ENCODE results near the gene RNU4-1. TPM values are rescaled to one million over a fixed set of nuclear protein-coding genes. Genes with fewer than 3 reads are reported as not detected.
"Not testable (repeated sequence)": the region's sequence is repeated elsewhere in the genome, so short reads cannot be mapped to it uniquely, and the experiment has no call there.

The RNU4-1 gene
- total RNA-seq: 100 to 1,000 TPM; 628 to 678 TPM
- polyA plus RNA-seq: not detected

- peak; percentile 52 to 90 (median 85) for DNase-seq
- Mint-ChIP-seq H3K27ac (no peak within 1 kb of the TSS), H3K4me1 (peaks cover 4 to 7% (median 5%) of the 10 kb centered on the region in 3 donors), H3K9me3 (peaks cover 0 to 3% (median 0%) of the 10 kb centered on the region in 5 donors), H3K27me3 (no peaks in the 10 kb centered on the region), H3K4me3 (no peak within 1 kb of the TSS), H3K36me3 (no peaks in the 10 kb centered on the region)
- H3K27ac ChIP-seq (ENCODE audit: low read depth, low read length): peak within 1 kb of the TSS; percentile 100
- H3K27me3 ChIP-seq (ENCODE audit: insufficient read depth, low read length, poor library complexity, severe bottlenecking): no peaks in the 10 kb centered on the region
- ChIA-PET CTCF (interaction anchor here (0.7 to 4.9 kb wide), 8 partner anchors 9 to 91 kb away, joined by 3 to 41 read pairs (median 8); partner anchors contain the start of genes PXN, RPLP0 and SIRT4), POLR2A (interaction anchor here (0.5 to 4.4 kb wide), 18 partner anchors 10 to 1500 kb away, joined by 3 to 84 read pairs (median 6); partner anchors contain the start of genes DYNLL1, MLEC, PXN and RHOF)
- H3K36me3 ChIP-seq (ENCODE audit: insufficient read depth, low read length): no peaks in the 10 kb centered on the region
- H3K9me3 ChIP-seq (ENCODE audit: low read length): no peaks in the 10 kb centered on the region
- peak within 1 kb of the TSS; percentile 91 for H3K4me3 ChIP-seq (ENCODE audit: low read length)
- peaks cover 16% of the 10 kb centered on the region for H3K4me1 ChIP-seq (ENCODE audit: insufficient read depth, low read length)
Observed at GRCh38 chr12:120292661-120293531, at the start of gene RNU4-1. Gene RNU4-1, minus strand, starts transcription at chr12:120293237.

GRCh38 chr12:120342175-120343038, 49.4 kb upstream of the RNU4-1 start:
- ChIA-PET POLR2A (interaction anchor here (0.6 kb wide), 1 partner anchor 47 kb away, joined by 6 read pairs; no protein-coding TSS in a partner anchor), CTCF (no interaction called here)
- Mint-ChIP-seq H3K27ac (no peak overlapping the region), H3K4me3 (no peak overlapping the region), H3K36me3 (peaks cover under 1 to 12% (median 4%) of the 10 kb centered on the region in 3 donors), H3K27me3 (peaks cover 14 to 19% of the 10 kb centered on the region in 2 donors), H3K4me1 (no peaks in the 10 kb centered on the region), H3K9me3 (peaks cover 5 to 12% (median 10%) of the 10 kb centered on the region in 5 donors)
- no peak for DNase-seq
- H3K9me3 ChIP-seq (ENCODE audit: low read length): no peaks in the 10 kb centered on the region
- H3K27me3 ChIP-seq (ENCODE audit: insufficient read depth, low read length, poor library complexity, severe bottlenecking): no peaks in the 10 kb centered on the region
- no peaks in the 10 kb centered on the region for H3K4me1 ChIP-seq (ENCODE audit: insufficient read depth, low read length)
- no peak overlapping the region for H3K27ac ChIP-seq (ENCODE audit: low read depth, low read length)
- no peak overlapping the region for H3K4me3 ChIP-seq (ENCODE audit: low read length)
- no peaks in the 10 kb centered on the region for H3K36me3 ChIP-seq (ENCODE audit: insufficient read depth, low read length)

GRCh38 chr12:120339256-120339655, 46.2 kb upstream of the RNU4-1 start:
- Histone ChIP-seq H3K9me3 (ENCODE audit: low read length) (no peaks in the 10 kb centered on the region), H3K4me1 (ENCODE audit: insufficient read depth, low read length) (no peaks in the 10 kb centered on the region), H3K27me3 (ENCODE audit: insufficient read depth, low read length, poor library complexity, severe bottlenecking) (no peaks in the 10 kb centered on the region), H3K4me3 (ENCODE audit: low read length) (no peak overlapping the region), H3K36me3 (ENCODE audit: insufficient read depth, low read length) (no peaks in the 10 kb centered on the region), H3K27ac (ENCODE audit: low read depth, low read length) (no peak overlapping the region)
- Mint-ChIP-seq H3K4me3 (no peak overlapping the region), H3K9me3 (peaks cover 5 to 23% (median 17%) of the 10 kb centered on the region in 5 donors), H3K27me3 (peaks cover 14 to 25% of the 10 kb centered on the region in 2 donors), H3K4me1 (peaks cover 0 to 3% (median 0%) of the 10 kb centered on the region in 3 donors), H3K27ac (no peak overlapping the region), H3K36me3 (peaks cover 2 to 19% (median 4%) of the 10 kb centered on the region in 3 donors)
- no peak for DNase-seq
- POLR2A ChIA-PET: no interaction called here
- CTCF ChIA-PET: no interaction called here

- Histone ChIP-seq H3K36me3 (ENCODE audit: insufficient read depth, low read length) (no peaks in the 10 kb centered on the region), H3K4me1 (ENCODE audit: insufficient read depth, low read length) (no peaks in the 10 kb centered on the region), H3K27ac (ENCODE audit: low read depth, low read length) (no peak overlapping the region), H3K9me3 (ENCODE audit: low read length) (no peaks in the 10 kb centered on the region), H3K27me3 (ENCODE audit: insufficient read depth, low read length, poor library complexity, severe bottlenecking) (no peaks in the 10 kb centered on the region), H3K4me3 (ENCODE audit: low read length) (no peak overlapping the region)
- Mint-ChIP-seq H3K27me3 (peaks cover 15 to 25% of the 10 kb centered on the region in 2 donors), H3K9me3 (peaks cover 5 to 23% (median 17%) of the 10 kb centered on the region in 5 donors), H3K27ac (no peak overlapping the region), H3K4me3 (no peak overlapping the region), H3K36me3 (peaks cover 2 to 19% (median 4%) of the 10 kb centered on the region in 3 donors), H3K4me1 (peaks cover 0 to 3% (median 0%) of the 10 kb centered on the region in 3 donors)
- DNase-seq: no peak
- ChIA-PET CTCF (no interaction called here), POLR2A (no interaction called here)
Observed at GRCh38 chr12:120337730-120338129, 44.7 kb upstream of the RNU4-1 start.

- Mint-ChIP-seq H3K27me3 (peaks cover 19 to 28% of the 10 kb centered on the region in 2 donors), H3K36me3 (peaks cover 2 to 19% (median 4%) of the 10 kb centered on the region in 3 donors), H3K9me3 (peaks cover 5 to 23% (median 17%) of the 10 kb centered on the region in 5 donors)
- POLR2A ChIA-PET; H3K4me1 ChIP-seq (ENCODE audit: insufficient read depth, low read length); H3K4me3 Mint-ChIP-seq; H3K36me3 ChIP-seq (ENCODE audit: insufficient read depth, low read length); H3K27ac ChIP-seq (ENCODE audit: low read depth, low read length); DNase-seq; H3K27ac Mint-ChIP-seq; H3K27me3 ChIP-seq (ENCODE audit: insufficient read depth, low read length, poor library complexity, severe bottlenecking); H3K9me3 ChIP-seq (ENCODE audit: low read length); H3K4me3 ChIP-seq (ENCODE audit: low read length); CTCF ChIA-PET; H3K4me1 Mint-ChIP-seq: not testable (repeated sequence)
Observed at GRCh38 chr12:120336392-120336791, 43.4 kb upstream of the RNU4-1 start.

GRCh38 chr12:120335447-120335846, 42.4 kb upstream of the RNU4-1 start:
- H3K27me3 Mint-ChIP-seq: peaks cover 17 to 23% of the 10 kb centered on the region in 2 donors
- DNase-seq: peak in 1 of 5 donors; percentile 5
- H3K4me1 ChIP-seq (ENCODE audit: insufficient read depth, low read length); H3K4me3 Mint-ChIP-seq; H3K27me3 ChIP-seq (ENCODE audit: insufficient read depth, low read length, poor library complexity, severe bottlenecking); H3K4me1 Mint-ChIP-seq; H3K27ac ChIP-seq (ENCODE audit: low read depth, low read length); H3K9me3 ChIP-seq (ENCODE audit: low read length); H3K36me3 ChIP-seq (ENCODE audit: insufficient read depth, low read length); H3K27ac Mint-ChIP-seq; POLR2A ChIA-PET; H3K4me3 ChIP-seq (ENCODE audit: low read length): not testable (repeated sequence)
- peaks cover 5 to 23% (median 17%) of the 10 kb centered on the region in 5 donors for H3K9me3 Mint-ChIP-seq
- CTCF ChIA-PET: interaction anchor here (1.0 kb wide), 1 partner anchor 9 kb away, joined by 3 read pairs; no protein-coding TSS in a partner anchor
- peaks cover 2 to 19% (median 4%) of the 10 kb centered on the region in 3 donors for H3K36me3 Mint-ChIP-seq

GRCh38 chr12:120332523-120332922, 39.5 kb upstream of the RNU4-1 start:
- ChIA-PET POLR2A (interaction anchor here (0.5 kb wide), 1 partner anchor 99 kb away, joined by 4 read pairs; no protein-coding TSS in a partner anchor), CTCF (no interaction called here)
- H3K4me1 ChIP-seq (ENCODE audit: insufficient read depth, low read length): no peaks in the 10 kb centered on the region
- Mint-ChIP-seq H3K27me3 (peaks cover 11 to 12% of the 10 kb centered on the region in 2 donors), H3K4me1 (peaks cover 0 to 3% (median 0%) of the 10 kb centered on the region in 3 donors), H3K27ac (no peak overlapping the region), H3K9me3 (peaks cover 2 to 14% (median 8%) of the 10 kb centered on the region in 5 donors), H3K4me3 (no peak overlapping the region), H3K36me3 (peaks cover 0 to 8% (median 2%) of the 10 kb centered on the region in 3 donors)
- no peaks in the 10 kb centered on the region for H3K27me3 ChIP-seq (ENCODE audit: insufficient read depth, low read length, poor library complexity, severe bottlenecking)
- no peaks in the 10 kb centered on the region for H3K36me3 ChIP-seq (ENCODE audit: insufficient read depth, low read length)
- no peak overlapping the region for H3K4me3 ChIP-seq (ENCODE audit: low read length)
- no peak for DNase-seq
- H3K27ac ChIP-seq (ENCODE audit: low read depth, low read length): no peak overlapping the region
- H3K9me3 ChIP-seq (ENCODE audit: low read length): no peaks in the 10 kb centered on the region

Measured in CD8-positive, alpha-beta memory T cell (primary cell).